Astrocyte (in vitro differentiated cells and primary cell): Measurements from ENCODE around the gene TANK. TPM values are rescaled to one million over a fixed set of nuclear protein-coding genes. Genes with fewer than 3 reads are reported as not detected.

Source experiments
- DNase-seq: peaks from one replicate; pipeline ENCODE4 v3.0.0-alpha.2; 2010; ENCODE audit warnings: low read depth
- FAIRE-seq: peaks from 2 replicates; lab custom pipeline; 2011; peaks lifted over from hg19 to GRCh38; lab: Jason Lieb, UNC
- H2AFZ ChIP-seq: 2 replicates; pipeline ENCODE4 v1.6.0; 2012; ENCODE audit warnings: low read depth, low read length, inconsistent platforms
- H3K27ac ChIP-seq: 2 replicates; pipeline ENCODE4 v1.5.1; 2011; ENCODE audit warnings: low read depth, low read length, inconsistent platforms
- H3K27me3 ChIP-seq: 2 replicates; pipeline ENCODE4 v1.6.0; 2011; ENCODE audit warnings: low read length, inconsistent platforms; ENCODE audit not compliant: insufficient read depth
- H3K36me3 ChIP-seq: 2 replicates; pipeline ENCODE4 v1.5.1; 2011; ENCODE audit warnings: low read length, inconsistent platforms; ENCODE audit not compliant: insufficient read depth
- H3K4me1 ChIP-seq: 2 replicates; pipeline ENCODE4 v1.5.1; 2011; ENCODE audit warnings: low read length, inconsistent platforms; ENCODE audit not compliant: insufficient read depth
- H3K4me2 ChIP-seq: 2 replicates; pipeline ENCODE4 v1.6.0; 2012; ENCODE audit warnings: low read length, inconsistent platforms
- H3K4me3 ChIP-seq: 2 replicates; pipeline ENCODE4 v1.5.1; 2011; ENCODE audit warnings: low read depth, mild to moderate bottlenecking, low read length, inconsistent platforms; ENCODE audit not compliant: insufficient read depth
- H3K79me2 ChIP-seq: 2 replicates; pipeline ENCODE4 v1.6.0; 2012; ENCODE audit warnings: mild to moderate bottlenecking, low read length, inconsistent platforms; ENCODE audit not compliant: insufficient read depth
- H3K9ac ChIP-seq: 2 replicates; pipeline ENCODE4 v1.6.0; 2012; ENCODE audit warnings: mild to moderate bottlenecking, low read length, inconsistent platforms
- H3K9me3 ChIP-seq: 2 replicates; pipeline ENCODE4 v1.5.1; 2012; ENCODE audit warnings: low read depth, mild to moderate bottlenecking, low read length, inconsistent platforms; ENCODE audit not compliant: insufficient read depth
- H4K20me1 ChIP-seq: 2 replicates; pipeline ENCODE4 v1.6.0; 2012; ENCODE audit warnings: low read length, inconsistent platforms; ENCODE audit not compliant: insufficient read depth
- H3K27ac Mint-ChIP-seq: one replicate; pipeline ENCODE4 v1.8.0; 2021; ENCODE audit warnings: mild to moderate bottlenecking, mixed read lengths; ENCODE audit not compliant: unreplicated experiment
- H3K27me3 Mint-ChIP-seq: one replicate; pipeline ENCODE4 v1.8.0; 2021; ENCODE audit warnings: low read depth, mixed read lengths; ENCODE audit not compliant: unreplicated experiment
- H3K36me3 Mint-ChIP-seq: one replicate; pipeline ENCODE4 v1.8.0; 2021; ENCODE audit warnings: low read depth, mixed read lengths; ENCODE audit not compliant: unreplicated experiment
- H3K4me1 Mint-ChIP-seq: one replicate; pipeline ENCODE4 v1.8.0; 2021; ENCODE audit warnings: low read depth, mixed read lengths; ENCODE audit not compliant: unreplicated experiment
- H3K4me3 Mint-ChIP-seq: one replicate; pipeline ENCODE4 v1.8.0; 2021; ENCODE audit warnings: mild to moderate bottlenecking, moderate library complexity, mixed read lengths; ENCODE audit not compliant: unreplicated experiment
- H3K9me3 Mint-ChIP-seq: one replicate; pipeline ENCODE4 v1.8.0; 2021; ENCODE audit warnings: mild to moderate bottlenecking, mixed read lengths; ENCODE audit not compliant: unreplicated experiment
- EZH2 ChIP-seq: IDR thresholded peaks from 2 replicates; pipeline ENCODE4 v1.6.1; 2012; ENCODE audit warnings: mild to moderate bottlenecking, low read length, inconsistent platforms; ENCODE audit not compliant: insufficient read depth
- total RNA-seq: library from RNA; stranded (reverse); gene quantifications from 2 replicates; pipeline ENCODE4 v1.2.1, GENCODE V29; 2021
- TF ChIP-seq, protein P1 (sequence below): IDR thresholded peaks from 2 replicates; pipeline ENCODE4 v1.5.1; 2011; ENCODE audit warnings: low read depth, mild to moderate bottlenecking, inconsistent platforms, low read length, moderate library complexity; ENCODE audit not compliant: insufficient read depth

TANK gene
- total RNA-seq, 1 donor from 2014 or later, result 55.7 TPM

DNA sequence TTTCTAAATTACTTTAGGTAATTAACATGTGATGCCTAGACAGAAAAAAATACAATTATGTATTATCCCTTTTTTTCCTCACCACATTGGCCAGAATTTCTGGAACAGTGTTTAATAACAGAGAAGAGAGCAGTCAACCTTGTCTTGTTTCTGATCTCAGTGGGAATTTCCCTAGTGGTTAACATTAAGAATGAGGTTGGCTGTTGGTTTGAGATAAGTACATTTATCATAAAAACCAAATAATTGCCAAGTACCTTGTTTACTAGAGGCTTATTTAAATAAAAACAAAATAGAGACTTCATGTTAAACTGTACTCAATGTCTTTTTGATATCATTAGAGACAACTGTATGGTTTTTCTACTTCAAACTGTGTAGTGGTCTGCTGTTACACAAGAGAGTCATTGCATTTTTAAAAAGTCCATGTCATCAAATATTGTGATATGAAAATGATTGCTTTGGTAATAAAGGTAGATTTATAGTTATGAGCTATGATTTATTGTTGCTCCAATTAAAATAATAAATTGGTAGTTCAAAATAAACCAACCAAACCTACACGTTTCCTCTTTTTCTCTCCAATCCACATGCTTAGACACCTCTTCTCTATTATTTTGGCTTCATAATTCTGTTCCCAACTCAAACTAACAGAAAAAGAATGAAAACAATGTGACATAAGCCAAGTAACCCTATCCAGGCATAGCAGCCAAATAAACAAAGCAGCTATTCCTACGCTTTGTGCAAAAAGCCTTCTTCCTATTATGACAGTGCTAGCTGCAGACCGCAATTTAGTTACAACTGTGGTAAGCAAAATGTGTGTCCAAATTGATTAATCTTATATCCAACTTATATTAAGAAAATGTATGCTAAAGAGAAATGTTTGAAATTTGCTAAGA lies 20.9 kb upstream of the TANK start:
- peak overlapping the region; percentile 16 for H3K27ac ChIP-seq
- H3K9me3 ChIP-seq, result no peaks in the 10 kb centered on the region
- Mint-ChIP-seq H3K4me3 (peak overlapping the region; percentile 84), H3K27ac (peak overlapping the region; percentile 50), H3K27me3 (no peaks in the 10 kb centered on the region), H3K4me1 (peaks cover 29% of the 10 kb centered on the region), H3K9me3 (peaks cover 8% of the 10 kb centered on the region), H3K36me3 (no peaks in the 10 kb centered on the region)
- H3K36me3 ChIP-seq, result no peaks in the 10 kb centered on the region
- peaks cover 30% of the 10 kb centered on the region for H3K4me1 ChIP-seq
- no peaks in the 10 kb centered on the region for H3K79me2 ChIP-seq
- no peaks in the 10 kb centered on the region for H3K27me3 ChIP-seq
- H2AFZ ChIP-seq, result no peak overlapping the region
- FAIRE-seq, result peak; percentile 60
- H3K4me3 ChIP-seq, result no peak overlapping the region
- H3K9ac ChIP-seq, result no peak overlapping the region
- no peaks in the 10 kb centered on the region for H4K20me1 ChIP-seq
- H3K4me2 ChIP-seq, result peak overlapping the region; percentile 19
- no peak for TF ChIP-seq EZH2
- TF ChIP-seq, protein P1, sequence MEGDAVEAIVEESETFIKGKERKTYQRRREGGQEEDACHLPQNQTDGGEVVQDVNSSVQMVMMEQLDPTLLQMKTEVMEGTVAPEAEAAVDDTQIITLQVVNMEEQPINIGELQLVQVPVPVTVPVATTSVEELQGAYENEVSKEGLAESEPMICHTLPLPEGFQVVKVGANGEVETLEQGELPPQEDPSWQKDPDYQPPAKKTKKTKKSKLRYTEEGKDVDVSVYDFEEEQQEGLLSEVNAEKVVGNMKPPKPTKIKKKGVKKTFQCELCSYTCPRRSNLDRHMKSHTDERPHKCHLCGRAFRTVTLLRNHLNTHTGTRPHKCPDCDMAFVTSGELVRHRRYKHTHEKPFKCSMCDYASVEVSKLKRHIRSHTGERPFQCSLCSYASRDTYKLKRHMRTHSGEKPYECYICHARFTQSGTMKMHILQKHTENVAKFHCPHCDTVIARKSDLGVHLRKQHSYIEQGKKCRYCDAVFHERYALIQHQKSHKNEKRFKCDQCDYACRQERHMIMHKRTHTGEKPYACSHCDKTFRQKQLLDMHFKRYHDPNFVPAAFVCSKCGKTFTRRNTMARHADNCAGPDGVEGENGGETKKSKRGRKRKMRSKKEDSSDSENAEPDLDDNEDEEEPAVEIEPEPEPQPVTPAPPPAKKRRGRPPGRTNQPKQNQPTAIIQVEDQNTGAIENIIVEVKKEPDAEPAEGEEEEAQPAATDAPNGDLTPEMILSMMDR, result no peak
- peak; percentile 64 for DNase-seq

GRCh38 chr2:161141033-161141432 lies 19.2 kb upstream of the TANK start:
- no peaks in the 10 kb centered on the region for H3K9me3 ChIP-seq
- DNase-seq, result no peak
- TF ChIP-seq, protein P1, result no peak
- no peak for TF ChIP-seq EZH2

More at GRCh38 chr2:161141033-161141432, 19.2 kb upstream of the TANK start:
- H3K9me3 Mint-ChIP-seq, result peaks cover 11% of the 10 kb centered on the region
- Histone ChIP-seq H3K4me3 (no peak overlapping the region), H3K4me1 (peaks cover 15% of the 10 kb centered on the region), H3K36me3 (no peaks in the 10 kb centered on the region), H3K79me2 (no peaks in the 10 kb centered on the region), H2AFZ (no peak overlapping the region), H3K27ac (no peak overlapping the region), H3K9ac (no peak overlapping the region), H4K20me1 (no peaks in the 10 kb centered on the region), H3K27me3 (no peaks in the 10 kb centered on the region), H3K4me2 (no peak overlapping the region)
- H3K27me3 Mint-ChIP-seq, result no peaks in the 10 kb centered on the region
- H3K36me3 Mint-ChIP-seq, result no peaks in the 10 kb centered on the region
- FAIRE-seq, result no peak
- H3K4me1 Mint-ChIP-seq, result peaks cover 20% of the 10 kb centered on the region
- H3K4me3 Mint-ChIP-seq, result no peak overlapping the region
- H3K27ac Mint-ChIP-seq, result no peak overlapping the region
